Fibroblast of skin of left biceps (primary cell): ENCODE results near the gene ATRN.
A peak's percentile ranks its signal among the peaks of the same experiment; 100 is the strongest.
"Not testable (repeated sequence)": the region's sequence is repeated elsewhere in the genome, so short reads cannot be mapped to it uniquely, and the experiment has no call there.

ENCODE experiments used
- DNase-seq, 2 experiments: peaks; one replicate each; pipeline ENCODE4 v3.0.0-alpha.2; 2013; ENCODE audit warnings: low read depth in 2 of 2

Gene ATRN

DNA sequence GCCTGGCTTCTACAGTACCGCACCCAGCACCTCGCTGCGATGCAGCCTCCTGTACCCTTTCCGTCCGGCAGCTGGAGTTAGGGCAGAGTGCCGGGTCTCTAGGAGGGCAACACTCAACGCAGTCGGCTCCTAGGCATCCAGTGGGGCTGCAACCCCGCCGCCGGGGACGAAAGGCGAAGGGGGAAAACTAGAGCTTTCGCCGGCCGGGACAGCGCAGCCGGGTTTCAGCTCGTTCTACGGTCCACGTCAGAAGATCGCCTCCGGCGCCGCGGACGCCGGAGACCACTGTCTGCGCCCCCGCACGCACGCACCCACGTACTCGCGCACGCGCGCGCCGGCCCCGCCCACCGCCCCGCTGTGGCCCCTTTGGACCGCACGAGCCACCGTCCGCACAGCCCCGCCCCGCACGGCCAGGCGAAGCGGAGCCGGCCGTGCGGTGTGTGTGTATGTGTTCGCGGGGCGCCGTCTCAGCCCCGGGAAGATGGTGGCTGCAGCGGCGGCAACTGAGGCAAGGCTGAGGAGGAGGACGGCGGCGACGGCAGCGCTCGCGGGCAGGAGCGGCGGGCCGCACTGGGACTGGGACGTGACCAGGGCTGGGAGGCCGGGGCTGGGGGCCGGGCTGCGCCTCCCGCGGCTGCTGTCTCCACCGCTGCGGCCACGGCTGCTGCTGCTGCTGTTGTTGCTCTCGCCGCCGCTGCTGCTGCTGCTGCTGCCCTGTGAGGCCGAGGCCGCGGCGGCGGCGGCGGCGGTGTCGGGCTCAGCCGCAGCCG, at the start of gene ATRN:
TSS of gene ATRN (plus strand) at position 392 of the 770 bp plus-strand sequence. CDS start at position 482, 90 bp downstream.
- DNase-seq, result peak; percentile 75 to 77

DNA sequence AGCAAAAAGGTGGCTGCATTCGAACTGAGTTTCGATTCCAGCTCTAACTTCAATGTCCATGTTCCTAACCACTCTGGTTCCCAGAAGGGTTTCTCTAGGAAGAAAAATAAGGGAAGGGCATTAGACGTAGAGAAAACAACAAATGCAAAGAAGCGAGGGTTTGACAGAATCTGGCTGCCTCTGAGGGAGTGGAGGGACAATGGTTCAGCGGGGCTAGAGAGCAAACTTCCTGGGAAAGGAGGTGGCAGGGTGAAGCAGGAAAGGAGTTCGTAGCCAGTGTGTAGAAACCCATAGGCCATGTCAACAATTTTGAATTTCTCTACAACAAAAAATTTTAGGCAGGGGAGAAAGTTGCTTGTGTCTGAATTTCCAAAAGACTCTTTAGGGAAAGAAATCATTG, 48.8 kb upstream of the ATRN start:
- DNase-seq, result no peak

DNA sequence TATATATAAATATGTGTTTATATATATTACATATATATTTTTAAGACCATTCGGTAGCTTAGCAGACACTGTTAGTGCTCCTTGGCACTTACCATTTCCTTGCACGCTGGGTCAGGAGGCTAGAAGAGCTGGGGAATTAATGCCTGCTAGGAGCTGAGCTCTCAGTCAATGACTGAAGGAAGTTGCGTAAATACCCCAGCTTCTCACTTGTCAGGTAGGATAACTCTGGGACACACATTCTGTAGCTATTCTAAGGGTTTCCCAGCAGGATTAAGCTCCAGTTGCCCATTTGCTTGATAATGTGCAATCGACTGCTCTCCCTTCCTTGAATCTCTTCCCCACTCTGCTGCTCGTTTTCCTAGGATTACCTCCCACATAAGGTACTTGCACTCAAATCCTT, 47.7 kb upstream of the ATRN start:
- DNase-seq, result no peak

DNA sequence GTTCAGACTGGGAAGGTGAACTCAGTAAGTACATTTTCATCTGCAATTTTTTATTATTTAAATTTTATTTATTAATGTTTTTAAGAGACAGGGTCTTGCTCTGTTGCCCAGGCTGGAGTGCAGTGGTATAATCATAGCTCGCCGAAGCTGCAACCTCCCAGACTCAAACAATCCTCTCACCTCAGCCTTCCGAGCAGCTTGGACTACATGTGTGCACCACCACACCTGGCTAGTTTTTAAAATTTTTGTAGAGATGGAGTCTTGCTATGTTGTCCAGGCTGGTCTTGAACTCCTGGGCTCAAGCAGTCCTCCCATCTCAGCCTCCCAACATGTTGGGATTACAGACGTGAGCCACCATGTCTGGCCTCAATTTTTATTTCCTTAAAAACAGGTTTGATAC, 44.1 kb upstream of the ATRN start:
- DNase-seq, result not testable (repeated sequence)

DNA sequence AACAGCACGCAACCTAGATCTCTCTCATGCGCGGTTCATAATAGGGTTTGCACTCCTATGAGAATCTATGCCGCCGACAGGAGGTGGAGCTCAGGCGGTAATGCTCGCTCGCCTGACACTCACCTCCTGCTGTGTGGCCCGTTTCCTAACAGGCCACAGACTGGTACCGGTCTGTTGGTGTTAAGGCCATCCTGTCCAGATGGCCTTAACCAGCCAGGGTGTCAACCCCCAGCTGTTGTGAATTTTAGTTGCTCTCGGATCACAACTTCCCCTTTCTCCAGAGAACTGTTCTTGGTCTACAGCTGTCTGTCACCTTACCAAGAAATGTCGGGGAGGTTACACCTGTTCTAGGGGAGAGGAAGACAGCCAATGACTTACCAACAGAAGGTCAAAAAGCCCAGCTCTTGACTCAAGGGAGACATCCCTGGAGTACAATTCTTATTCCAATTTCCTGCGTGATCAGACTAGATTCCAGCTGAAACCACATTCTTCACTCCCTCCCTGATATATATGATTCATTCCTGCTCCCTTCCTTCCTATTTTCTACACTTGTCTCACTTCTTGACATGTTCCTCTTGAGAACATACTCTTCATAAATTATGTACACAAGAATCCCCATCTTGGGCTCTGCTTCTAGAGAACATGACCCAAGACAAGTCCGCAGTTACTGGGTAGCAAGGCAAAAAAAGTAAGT, 40.3 kb upstream of the ATRN start:
- DNase-seq, result no peak

DNA sequence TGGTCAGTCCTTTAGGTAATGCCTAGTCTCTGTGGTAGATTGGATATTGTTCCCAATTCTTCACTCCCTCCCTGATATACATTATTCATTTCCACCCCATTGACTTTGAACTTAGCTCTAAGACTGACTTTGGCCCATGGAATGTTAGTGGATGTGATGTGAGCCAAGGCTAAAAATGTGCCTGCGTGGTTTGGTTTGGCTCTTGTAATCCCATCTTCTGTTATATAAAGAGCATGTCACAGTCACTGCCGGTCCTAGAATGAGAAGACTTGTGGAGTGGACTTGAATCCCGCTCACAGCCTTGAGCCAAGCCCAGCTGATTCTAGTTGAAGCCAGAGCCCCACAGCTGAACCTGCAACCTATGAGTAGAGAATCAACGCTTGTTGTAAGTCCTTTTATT, 39.7 kb upstream of the ATRN start:
- DNase-seq, result no peak

DNA sequence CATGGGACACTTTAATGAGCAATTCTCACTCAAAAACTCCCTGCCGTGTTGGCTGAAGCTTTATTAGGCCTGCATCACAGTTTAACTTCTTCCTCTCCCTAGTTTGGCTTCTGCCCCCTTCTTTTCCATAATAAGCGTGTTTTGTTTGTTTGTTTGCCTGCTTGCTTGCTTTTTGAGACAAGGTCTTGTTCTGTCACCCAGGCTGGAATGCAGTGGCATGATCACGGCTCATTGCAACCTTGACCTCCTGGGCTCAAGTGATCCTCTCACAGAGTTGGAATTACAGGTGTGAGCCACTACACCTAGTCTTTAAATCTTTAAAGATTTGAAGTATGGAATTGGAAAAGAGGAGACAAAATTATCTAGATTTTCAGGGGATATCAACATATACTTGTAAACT, 38.0 kb upstream of the ATRN start:
- DNase-seq, result no peak

DNA sequence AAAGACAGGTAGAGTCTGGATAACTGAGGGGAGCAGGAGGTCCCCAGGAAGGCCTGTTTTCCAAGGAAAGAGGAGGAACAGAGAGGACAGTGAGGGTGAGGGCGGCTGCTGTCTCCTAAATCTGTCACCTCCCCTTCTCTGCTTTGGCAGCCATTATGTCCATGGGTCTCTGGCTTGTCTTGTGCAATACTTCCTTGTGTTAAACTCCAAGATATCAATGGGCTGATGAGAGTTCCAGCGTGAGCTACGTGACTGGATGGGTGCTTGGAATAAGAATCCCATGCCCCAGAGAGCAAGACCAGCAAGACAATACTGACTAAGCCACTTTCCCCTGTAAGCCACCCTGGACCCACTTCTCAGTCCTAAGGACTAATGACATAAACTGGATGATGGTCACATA, 37.1 kb upstream of the ATRN start:
- DNase-seq, result no peak

DNA sequence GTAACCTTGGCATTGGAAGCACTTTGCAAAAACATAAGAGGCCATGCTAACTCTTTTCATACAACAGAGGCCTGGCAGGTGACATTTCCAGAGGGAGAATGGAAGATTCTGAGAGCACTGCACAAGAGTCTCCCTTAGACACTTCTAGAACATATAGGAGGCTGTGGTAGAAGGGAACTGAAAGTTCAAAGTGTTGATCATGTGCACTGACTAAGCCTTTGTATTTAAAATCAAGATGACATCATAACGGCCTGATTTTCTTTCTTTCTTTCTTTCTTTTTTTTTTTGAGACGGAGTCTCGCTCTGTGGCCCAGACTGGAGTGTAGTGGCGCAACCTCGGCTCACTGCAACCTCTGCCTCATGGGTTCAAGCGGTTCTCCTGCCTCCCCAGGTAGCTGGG, 36.6 kb upstream of the ATRN start:
- DNase-seq, result no peak

DNA sequence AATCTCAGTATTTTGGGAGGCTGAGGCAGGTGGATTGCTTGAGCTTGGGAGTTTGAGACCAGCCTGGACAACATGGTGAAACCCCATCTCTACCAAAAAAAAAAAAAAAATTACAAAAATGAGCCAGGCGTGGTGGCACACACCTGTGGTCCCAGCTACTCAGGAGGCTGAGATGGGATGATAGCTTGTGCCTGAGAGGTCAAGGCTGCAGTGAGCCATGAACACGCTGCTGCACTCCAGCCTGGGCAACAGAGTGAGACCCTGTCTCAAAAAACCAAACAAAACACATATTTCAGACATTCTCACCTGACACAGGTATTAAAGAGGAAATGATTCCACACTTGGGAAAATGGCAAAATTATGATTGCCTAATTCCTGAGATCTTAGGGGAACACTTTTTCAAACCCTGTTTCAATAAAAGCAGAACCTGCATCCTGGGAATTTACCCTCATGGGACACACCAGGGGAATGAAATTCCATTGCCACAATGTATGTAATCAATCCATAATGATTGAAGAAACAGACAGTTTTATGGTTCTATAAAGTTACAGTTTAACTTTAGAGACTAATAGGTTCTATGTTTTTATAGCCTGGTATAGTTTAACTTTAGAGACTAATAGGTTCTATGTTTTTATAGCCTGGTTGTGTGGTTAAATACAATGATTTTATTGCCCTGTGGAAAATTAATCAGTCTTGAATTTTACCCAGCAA, 33.8 kb upstream of the ATRN start:
- no peak for DNase-seq

DNA sequence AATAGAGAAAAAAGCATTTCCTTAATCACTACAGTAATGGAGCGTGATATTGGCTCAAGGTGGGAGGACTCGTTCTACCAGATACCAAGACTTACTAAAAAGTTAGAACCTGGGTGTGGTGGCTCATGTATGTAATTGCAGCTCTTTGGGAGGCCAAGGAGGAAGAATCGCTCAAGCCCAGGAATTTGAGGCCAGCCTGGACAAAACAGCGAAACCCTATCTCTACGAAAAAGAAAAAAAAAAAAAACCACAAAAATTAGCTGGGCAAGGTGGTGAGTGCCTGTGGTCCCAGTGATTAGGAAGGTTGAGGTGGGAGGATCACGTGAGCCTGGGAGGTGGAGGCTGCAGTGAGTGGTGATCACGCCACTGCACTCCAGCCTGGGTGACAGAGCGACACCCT, 24.0 kb upstream of the ATRN start:
- no peak for DNase-seq

DNA sequence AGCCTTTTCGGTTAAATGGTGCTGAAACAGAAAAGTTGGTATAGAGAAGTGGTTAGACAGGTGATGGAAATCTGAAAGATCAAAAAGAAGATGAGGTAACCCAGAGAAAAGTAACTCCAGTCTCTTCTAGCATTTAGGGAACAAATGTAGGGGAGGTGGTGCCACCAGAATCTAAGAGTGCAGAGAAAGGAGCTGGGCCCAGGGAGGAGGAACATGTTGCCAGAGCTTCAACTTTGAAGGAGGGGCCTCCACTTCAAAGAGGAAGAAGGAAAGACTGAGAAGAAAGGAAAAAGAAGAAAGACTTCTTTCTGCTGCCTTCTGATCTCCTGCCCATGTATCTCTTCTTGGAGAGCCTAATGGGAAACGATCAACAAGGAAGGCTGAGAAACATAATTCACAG, 23.5 kb upstream of the ATRN start:
- DNase-seq, result no peak

DNA sequence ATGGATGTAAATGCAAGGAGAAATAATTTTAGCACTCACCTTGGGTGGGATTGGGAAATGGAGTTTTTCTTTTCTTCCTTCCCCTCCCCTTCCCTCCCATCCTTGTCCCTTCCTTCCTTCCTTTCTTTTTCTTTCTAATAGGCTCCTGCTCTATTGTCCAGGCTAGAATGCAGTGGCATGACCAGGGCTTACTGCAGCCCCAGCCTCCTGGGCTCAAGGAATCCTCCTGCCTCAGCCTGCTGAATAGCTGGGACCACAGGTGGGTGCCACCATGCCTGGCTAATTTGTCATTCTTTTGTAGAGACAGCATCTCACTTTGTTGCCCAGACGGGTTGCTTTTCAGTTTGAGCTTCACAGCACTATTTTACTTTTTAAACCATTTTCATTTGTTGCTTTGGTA, 21.5 kb upstream of the ATRN start:
- DNase-seq, result no peak

DNA sequence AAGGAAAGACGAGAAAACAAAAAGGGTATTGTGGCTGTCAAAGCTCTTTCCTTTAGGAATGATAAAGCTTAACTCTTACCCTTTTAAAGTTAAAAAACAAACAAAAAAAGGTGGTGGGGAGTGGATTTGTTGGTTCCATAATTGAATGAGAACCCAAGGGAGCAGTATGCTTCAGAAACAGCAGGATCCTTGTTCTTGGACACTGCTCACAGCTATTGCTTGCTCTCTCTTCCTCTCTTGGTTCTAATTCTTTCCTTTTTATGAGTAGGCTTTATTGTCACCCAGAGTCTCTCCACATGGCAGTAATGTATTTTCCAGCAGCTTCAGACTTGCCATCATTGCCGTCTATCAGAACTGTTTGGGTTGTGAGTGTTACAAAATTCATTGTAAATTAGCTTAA, 18.7 kb upstream of the ATRN start:
- DNase-seq, result no peak

DNA sequence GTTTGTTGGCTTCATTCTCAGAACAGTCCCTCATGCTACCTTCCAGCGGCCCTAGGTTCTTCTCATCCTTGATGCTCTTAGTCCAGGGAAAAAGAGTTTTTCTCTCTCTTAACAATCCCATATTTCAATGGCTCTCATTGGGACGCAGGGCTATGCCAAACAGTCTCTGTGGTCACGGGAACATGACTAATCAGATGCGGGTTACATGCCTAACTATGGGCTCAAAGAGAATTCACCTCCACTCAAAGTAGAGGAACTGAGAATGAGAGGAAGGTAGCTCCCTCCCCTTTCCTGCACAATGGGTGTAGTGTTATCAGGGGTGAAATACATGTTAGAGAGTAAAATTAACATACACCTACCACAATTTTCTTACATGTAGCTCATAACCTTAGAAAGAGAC, 18.1 kb upstream of the ATRN start:
- DNase-seq, result no peak

DNA sequence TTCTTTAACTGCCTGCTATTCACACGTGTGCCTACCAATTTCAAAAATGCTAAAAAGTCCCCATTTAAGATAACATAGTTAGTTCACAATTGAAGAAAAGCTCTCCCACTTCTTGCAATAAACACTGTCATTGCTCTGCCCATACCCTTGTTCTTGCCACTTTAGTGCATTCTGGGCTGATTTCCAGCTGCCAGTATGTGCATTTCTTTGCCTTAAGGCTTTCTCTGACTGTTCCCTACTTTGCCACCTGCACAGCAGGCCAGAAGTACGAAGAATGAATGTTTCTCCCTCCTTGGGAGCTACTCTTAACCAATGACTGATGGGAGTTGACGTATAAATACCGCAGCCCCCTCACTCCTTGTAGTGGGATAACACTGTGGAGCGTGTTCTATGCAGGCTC, 16.0 kb upstream of the ATRN start:
- DNase-seq, result no peak

DNA sequence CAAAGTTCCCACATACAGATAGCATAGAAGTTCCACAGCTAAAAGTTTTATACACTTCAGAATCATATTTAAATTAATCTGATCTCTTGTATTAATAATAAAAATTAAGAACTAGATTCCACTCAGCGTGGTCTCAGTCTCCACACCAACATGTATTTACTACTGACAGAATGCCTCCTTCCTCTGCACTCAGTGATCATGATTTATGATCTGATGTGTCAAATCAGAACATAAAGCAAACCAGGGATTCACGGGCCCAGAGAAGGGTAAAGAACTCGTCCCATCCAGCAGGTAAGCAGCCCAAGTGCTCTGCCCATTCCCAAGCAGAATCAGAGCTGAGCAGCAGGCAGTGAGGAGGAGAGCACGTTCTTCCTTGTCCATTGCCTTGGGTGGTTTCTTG, 14.2 kb upstream of the ATRN start:
- DNase-seq, result no peak

DNA sequence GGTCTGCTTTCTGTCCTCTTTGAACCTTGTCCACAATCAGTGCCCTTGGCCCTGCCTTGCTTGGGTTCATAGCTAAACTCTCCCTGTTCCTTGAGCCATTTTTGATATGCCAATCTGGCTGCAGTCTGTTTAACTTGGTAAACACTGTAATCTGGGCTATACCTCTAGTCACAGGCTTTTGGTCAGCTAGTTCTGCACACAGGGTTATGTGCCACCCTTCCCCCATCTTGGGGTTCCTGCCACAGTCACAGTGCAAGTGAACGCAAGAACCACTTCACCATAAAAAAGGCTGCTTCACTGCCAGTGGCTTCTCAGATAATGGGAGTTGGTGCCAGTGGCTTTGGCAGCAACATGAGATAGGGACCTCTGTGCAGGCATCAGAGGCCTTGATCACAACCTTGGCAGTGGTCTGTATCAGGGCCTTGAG, 10.9 kb upstream of the ATRN start:
- no peak for DNase-seq

DNA sequence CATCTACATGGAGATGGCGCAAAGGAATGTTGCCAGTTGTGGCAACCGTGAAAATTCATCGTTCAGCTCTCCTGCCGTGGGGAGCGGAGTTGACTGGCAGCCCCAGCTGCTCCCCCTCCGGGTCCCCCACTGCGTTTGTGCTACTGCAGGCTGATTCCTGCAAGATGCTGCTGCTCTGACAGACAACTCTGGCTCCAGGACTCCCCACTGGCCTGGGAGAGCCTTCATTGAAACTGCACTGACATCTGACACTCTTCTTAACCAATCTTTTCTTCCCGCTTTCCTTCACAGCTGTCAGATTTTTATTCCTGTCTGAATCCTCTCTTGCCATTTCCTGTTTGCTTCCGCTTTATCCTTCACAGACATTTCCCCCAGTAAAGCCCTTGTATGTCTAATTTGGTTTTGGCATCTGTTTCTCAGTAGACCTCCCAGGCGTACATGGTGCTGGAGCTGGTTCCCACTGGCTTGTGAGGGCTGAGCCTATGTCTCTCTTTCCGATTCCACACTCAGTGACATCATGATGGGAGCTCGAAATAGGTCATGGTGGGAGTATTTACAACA, 9.5 kb upstream of the ATRN start:
- peak; percentile 2 to 13 for DNase-seq

DNA sequence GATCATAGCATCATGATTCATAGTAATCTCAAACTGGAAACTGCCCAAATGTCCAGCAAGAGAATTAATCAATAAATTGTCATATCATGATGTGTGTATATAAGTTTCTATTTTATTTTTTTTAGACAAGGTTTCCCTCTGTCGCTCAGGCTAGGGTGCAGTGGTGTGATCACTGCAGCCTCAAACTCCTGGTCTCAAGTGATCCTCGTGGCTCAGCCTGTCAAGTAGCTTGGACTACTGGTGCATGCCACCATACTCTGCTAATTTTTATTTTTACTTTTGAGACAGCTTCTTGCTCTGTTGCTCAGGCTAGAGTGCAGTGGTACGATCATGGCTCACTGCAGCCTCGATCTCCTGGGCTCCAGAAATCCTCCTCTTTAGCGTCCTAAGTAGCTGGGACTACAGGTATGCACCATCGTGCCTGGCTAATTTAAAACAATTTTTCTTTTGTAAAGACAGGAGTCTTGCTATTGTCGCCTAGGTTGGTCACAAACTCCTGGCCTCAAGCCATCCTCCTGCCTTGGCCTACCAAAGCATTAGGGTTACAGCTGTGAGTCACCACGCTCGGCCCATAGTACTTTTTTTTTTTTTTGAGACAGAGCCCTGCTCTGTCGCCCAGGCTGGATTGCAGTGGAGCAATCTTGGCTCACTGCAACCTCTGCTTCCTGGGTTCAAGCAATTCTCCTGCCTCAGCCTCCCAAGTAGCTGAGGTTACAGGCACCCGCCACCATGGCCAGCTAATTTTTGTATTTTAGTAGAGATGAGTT, 8.7 kb upstream of the ATRN start:
- no peak for DNase-seq

DNA sequence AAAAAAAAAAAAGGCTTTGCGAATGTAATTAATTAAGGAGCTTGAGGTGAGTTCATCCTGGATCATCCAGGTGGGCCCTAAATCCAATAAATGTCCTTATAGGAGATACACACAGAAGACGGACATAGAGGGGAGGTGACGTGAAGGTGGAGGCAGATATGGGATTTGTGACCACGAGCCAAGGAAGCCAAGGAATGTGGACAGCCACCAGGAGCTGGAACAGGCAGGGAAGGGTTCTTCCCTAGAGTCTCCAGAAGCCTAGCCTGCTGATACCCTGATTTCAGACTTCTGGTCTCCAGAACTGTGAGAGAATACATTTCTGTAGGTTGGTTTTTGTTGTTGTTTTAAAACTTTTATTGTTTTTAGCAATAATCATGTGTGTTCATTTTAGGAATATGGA, 6.7 kb upstream of the ATRN start:
- no peak for DNase-seq

DNA sequence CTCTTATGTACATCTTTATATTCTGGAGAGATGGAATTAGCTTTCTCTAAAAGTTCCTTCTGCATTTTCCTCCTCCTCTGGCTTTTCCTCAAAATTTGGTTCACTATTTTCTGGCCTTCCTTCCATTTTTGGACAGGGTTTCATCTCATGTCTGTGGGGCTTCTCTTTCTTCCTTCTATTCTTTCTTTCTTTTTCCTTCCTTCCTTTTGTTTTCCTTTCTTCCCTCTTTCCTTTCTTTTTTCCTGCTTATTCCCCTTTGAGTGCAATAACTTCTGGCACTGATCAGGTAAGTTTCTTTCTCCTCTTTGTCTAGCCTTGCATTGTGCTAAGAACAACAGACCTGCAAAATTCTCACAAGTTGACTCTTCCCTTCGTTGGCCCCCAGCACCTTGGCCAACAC, 5.5 kb upstream of the ATRN start:
- DNase-seq, result no peak
